NCI-H1417 treated with DMSO at 0.1 percent for 48 hours (cell line): ENCODE data around the gene PARVB.
A peak's percentile ranks its signal among the peaks of the same experiment; 100 is the strongest.

Source experiments
- DNase-seq: peaks from one replicate; lab custom pipeline; 2025; lab: John Stamatoyannopoulos, UW

The PARVB gene

DNA sequence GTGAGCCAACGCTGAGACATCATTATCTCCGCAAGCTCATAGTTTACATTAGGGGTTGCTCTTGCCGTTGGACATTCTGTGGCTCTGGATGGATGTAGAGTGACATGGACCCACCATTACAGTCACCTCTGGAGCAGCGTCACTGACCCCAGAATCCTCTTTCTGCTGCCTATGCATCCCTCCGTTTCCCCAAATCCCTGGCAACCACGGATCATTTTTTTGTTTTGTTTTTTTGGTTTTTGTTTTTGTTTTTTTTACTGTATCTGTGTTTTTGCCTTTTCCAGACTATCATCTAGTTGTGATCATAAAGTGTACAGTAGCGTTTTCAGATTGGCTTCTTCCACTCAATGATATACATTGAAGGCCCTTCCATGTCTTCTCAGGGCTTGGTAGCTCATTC is 4.0 kb downstream of the PARVB start:
- no peak for DNase-seq

DNA sequence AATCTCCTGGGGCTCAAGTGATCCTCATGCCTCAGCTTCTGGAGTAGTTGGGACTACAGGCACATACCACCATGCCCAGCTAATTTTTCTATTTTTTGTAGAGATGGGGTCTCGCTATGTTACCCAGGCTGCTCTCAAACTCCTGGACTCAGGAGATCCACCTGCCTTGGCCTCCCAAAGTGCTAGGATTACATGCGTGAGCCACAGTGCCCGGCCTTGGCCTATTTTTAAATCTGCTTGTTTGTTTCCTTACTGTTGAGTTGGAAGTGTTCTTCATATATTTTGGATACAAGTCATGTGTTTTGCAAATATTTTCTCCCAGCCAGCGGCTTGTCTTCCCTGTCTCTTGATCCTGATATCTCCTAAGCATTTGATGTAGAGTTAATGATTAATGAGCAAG is 5.0 kb downstream of the PARVB start:
- DNase-seq, result no peak

DNA sequence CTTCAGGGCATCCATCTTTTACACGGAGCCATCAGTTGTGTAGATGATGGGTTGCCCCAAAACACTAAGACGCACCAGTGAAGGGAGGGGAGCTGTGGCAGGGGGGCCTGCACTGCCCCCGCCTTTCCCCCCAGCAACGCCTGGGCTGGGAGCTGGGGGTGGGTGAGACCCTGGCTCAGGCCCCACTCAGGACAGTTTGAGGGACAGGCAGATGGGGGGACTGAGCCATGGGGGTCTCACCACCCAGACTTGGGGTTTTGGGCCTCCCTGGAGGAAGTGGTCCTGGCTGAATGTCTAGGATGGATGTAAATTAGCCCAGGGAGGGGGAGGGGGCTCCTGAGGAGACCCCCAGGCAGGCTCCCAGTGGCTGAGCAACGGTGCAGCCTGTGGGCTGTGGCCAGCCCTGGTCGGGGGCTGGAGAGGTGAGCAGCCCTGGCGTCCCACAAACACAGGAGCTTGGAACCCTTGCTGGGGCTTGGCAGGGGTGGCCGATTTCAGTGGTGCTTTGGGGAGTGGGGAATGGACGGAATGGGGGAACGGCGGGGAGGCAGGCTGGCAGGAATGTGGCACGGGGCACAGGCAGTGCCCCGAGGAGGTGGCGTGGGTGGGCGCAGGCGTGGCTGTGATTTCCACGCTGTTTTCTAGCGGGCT is 6.1 kb downstream of the PARVB start:
- no peak for DNase-seq

DNA sequence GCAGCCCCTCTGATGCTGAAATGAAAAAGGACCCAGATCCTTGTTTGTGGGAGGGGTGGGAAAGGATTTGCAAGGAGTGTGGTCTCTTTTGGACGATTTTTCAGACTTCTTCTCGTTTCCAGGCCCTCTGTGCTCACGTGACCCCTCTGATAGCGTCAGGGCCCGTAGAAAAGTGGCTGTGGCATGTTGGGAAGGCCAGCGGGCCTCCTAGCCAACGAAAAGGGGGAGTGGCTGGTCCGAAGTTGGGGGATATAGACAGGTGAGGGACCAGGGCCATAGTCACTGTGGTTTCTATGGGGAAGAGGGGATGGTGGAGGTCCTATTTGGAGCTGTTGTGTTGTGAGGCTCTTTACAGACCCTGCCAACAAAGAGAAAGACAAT is 6.6 kb downstream of the PARVB start:
- no peak for DNase-seq

GRCh38 chr22:44031158-44031952 is 7.3 kb downstream of the PARVB start:
- peak; percentile 6 for DNase-seq

- DNase-seq, result no peak
Measured at GRCh38 chr22:44032126-44032730, 8.1 kb downstream of the PARVB start.

DNA sequence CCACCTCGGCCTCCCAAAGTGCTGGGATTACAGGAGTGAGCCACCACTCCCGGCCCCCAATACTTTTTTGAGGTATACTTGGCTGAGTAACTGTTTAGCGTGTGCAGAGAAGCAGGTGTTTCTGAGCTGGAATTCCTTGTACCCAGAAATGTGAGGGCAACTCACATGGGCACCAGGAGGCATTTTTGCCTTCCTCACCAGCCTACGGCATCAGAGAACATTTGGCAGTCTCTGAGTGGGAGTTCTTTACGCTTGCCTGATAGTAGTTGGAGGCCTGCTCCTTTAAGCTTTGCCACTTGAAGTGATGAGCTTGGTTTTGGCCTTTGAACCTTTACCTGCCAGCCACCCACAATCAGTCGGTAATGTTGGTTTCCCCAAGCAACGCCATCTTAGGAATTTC is 9.2 kb downstream of the PARVB start:
- no peak for DNase-seq

GRCh38 chr22:44033694-44034093 is 9.6 kb downstream of the PARVB start:
- no peak for DNase-seq

- no peak for DNase-seq
Measured at GRCh38 chr22:44037519-44038375, 13.6 kb downstream of the PARVB start.

DNA sequence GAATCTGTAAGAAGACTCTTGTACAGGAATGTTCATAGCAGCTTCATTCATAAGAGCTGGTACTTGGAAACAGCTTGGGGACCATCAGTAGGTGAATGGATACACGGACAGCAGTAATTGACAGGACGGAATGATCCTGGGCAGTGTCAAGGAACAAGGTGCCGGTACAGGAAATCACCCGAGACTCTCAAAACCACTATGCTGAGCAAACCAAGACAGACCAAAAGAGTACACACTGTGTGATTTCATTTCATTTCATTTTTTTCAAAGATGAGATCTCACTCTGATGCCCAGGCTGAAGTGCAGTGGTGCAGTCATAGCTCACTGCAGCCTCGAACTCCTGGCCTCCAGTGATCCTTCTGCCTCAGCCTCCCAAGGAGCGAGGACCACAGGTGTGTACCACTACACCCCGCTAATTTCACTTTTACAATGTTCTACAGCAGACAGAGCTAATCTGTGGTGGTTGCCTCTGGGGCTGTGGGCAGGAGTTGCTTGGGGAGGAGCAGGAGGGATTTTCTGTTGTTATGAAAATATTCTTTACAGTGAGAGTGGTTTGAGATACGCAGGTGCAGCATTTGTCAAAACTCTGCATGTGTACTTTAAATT is 15.6 kb downstream of the PARVB start:
- no peak for DNase-seq

GRCh38 chr22:44042249-44043218 is 18.4 kb downstream of the PARVB start:
- no peak for DNase-seq

DNA sequence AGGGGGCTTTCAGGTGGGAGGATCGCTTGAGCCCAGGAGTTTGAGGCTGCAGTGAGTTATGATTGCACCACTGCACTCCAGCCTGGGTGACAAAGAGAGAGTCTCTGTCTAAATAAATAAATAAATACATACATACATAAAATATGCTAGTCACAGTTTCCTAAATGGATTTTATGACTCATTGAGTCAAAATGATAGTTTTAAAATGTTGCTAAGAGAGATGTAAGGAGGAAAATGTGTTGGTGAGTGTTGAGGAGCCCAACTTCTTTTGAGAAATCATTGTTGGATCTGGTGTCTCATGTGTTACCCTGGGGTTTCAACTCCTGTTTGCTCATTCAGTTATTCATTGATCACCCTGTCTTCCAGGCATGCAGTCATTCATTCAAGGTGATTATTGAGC is 21.0 kb downstream of the PARVB start:
- DNase-seq, result no peak

DNA sequence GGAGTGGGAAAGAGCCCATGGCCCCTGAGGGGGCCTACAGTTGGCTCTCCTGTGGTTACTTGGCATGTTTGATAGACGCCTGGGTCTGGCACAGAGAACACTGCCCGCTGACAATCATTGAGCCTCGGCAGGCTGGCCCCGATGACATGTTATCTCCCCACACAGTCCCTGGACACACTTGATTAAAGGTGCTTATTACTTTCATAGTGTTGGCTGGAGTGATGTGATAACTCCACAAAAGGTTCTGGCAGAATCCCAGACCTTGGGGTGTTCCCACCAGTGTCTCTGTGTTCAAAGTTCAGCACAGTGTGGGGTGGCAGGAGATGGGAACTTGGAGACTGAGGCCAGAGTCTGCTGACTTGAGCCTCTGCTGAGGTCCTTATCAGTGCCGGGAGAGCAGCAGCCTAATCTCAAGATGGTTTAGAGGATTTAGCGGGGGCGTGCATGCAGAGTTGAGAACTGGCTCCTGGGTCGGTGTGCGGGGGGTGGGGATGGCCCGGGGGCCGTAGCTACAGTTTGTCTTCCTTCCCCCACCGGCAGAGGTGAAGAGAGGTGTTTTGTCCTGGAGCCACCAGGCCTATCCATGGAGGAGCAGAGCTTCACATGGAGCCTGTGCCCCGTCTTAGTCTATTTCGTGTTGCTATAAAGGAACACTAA is 22.5 kb downstream of the PARVB start:
- no peak for DNase-seq

GRCh38 chr22:44047891-44048301 is 23.8 kb downstream of the PARVB start:
- DNase-seq, result no peak

GRCh38 chr22:44049486-44050231 is 25.6 kb downstream of the PARVB start:
- no peak for DNase-seq

GRCh38 chr22:44050766-44051355 is 26.8 kb downstream of the PARVB start:
- no peak for DNase-seq

GRCh38 chr22:44051358-44051757 is 27.3 kb downstream of the PARVB start:
- no peak for DNase-seq

- no peak for DNase-seq
Measured at GRCh38 chr22:44051961-44052360, 27.9 kb downstream of the PARVB start.

DNA sequence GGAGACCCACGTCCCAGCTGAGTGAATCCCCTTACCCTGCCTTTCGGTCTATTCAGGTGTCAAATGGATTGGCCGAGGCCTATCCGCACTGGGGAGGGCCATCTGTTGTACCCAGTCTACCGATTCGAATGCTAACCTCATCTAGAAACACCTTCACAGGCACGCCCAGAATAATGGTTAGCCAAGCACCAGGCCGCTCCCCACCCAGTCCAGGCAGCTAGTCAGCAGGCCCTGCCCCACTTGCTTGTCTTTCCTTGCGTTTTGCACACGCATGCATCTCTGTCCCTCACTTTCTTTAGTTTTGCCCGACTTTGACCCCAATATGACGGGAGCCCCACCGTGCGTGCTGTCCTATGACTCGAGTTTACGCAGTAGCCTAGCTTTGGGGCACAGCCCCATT is 31.7 kb downstream of the PARVB start:
- no peak for DNase-seq
